ENCODE measurements around the gene AK4.
A peak's percentile ranks its signal among the peaks of the same experiment; 100 is the strongest.

The AK4 gene

DNA sequence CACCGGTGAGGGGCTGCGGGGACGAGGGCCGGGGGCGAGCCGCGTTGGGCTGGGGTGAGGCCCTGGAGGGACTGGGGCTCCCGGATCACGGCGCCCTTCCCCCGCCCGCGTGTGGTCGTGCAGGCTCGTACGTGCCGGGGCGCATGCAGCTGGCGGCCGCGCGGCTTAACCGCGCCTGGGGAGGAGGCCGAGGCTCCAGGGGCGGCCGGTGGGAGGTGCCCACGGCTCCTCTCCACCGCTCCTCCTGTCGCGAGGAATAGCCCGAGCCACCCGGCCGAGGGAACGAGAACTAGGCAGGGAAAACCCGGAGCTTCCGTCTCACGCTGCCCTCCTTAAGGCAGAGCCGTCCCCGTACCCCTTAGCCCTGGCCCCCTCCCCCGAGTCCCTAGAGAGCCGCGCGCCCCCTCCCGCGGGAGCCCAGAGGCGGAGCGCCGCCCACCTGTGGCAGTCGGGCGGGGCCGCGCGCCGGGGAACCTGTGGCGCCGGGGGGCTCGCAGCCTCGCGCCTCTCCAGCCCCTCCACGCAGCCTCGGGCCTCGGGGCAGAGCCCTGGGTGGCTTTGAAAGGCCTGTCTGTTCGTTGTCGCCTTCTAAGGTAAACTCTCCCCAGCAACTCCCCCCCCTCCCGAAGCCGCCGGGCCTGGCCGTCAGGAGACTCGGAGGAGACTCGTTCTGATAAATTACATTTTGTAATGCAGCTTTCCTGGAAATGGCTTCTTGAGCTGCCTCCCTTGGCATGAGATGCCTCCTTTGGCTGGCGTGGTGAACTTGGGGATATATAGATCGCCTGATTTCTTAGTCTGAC is 746 bp downstream of the AK4 start:
- TF ChIP-seq CTCF (IDR thresholded peaks at IDR 0.05; ENCODE audit: unreplicated experiment in 3 of 3) = no peak
- Mint-ChIP-seq H3K9me3 (no peaks in the 10 kb centered on the region), H3K27me3 (ENCODE audit: low read depth) (peaks cover 51% of the 10 kb centered on the region)

GRCh38 chr1:65149351-65150107 is 1.5 kb downstream of the AK4 start:
- H3K9me3 Mint-ChIP-seq = no peaks in the 10 kb centered on the region
- no peaks in the 10 kb centered on the region for H3K36me3 Mint-ChIP-seq (ENCODE audit: low read depth)
- no peak for TF ChIP-seq CTCF (IDR thresholded peaks at IDR 0.05; ENCODE audit: unreplicated experiment in 3 of 3)
- H3K27me3 Mint-ChIP-seq (ENCODE audit: low read depth) = peaks cover 46% of the 10 kb centered on the region
- H3K4me3 Mint-ChIP-seq = peak overlapping the region; percentile 90 to 95 (median 94)
- H3K4me1 Mint-ChIP-seq = peaks cover 11% of the 10 kb centered on the region
- peak overlapping the region; percentile 53 to 87 (median 54) for H3K27ac Mint-ChIP-seq

More for the DNA sequence above, 746 bp downstream of the AK4 start:
- Mint-ChIP-seq H3K4me3 (peak overlapping the region; percentile 90 to 95 (median 94)), H3K27ac (peak overlapping the region; percentile 53 to 87 (median 54)), H3K36me3 (ENCODE audit: low read depth) (no peaks in the 10 kb centered on the region), H3K4me1 (peaks cover 11% of the 10 kb centered on the region)

DNA sequence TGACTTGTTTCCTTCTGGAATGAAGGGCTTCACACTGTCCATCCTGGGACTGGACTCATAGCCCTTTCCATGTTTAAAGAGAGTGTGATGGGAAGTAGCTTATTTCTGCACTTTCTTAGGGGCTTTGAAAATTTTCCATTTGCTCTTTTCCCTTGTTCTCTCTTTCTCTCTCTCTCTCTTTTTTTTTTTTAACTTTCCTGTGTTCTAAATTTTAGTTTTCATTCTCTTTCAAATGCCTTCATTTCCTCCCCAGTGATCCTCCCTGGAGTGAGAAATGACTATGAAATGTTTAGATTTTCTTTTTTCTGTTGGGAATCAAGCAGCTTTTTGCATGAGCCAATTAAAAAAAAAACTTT is 2.1 kb downstream of the AK4 start:
- H3K27ac Mint-ChIP-seq = peak overlapping the region in 2 of 3 experiments; percentile 37 to 87
- no peaks in the 10 kb centered on the region for H3K9me3 Mint-ChIP-seq

GRCh38 chr1:65150583-65151263 is 2.7 kb downstream of the AK4 start:
- no peak for TF ChIP-seq CTCF (IDR thresholded peaks at IDR 0.05; ENCODE audit: unreplicated experiment in 3 of 3)
- H3K9me3 Mint-ChIP-seq = no peaks in the 10 kb centered on the region
- peaks cover 34% of the 10 kb centered on the region for H3K27me3 Mint-ChIP-seq (ENCODE audit: low read depth)
- H3K36me3 Mint-ChIP-seq (ENCODE audit: low read depth) = no peaks in the 10 kb centered on the region
- H3K4me3 Mint-ChIP-seq = peak overlapping the region; percentile 90 to 95 (median 94)
- H3K27ac Mint-ChIP-seq = no peak overlapping the region
- H3K4me1 Mint-ChIP-seq = peaks cover 11% of the 10 kb centered on the region

More for the DNA sequence above, 2.1 kb downstream of the AK4 start:
- H3K36me3 Mint-ChIP-seq (ENCODE audit: low read depth) = no peaks in the 10 kb centered on the region
- peaks cover 41% of the 10 kb centered on the region for H3K27me3 Mint-ChIP-seq (ENCODE audit: low read depth)
- TF ChIP-seq CTCF (IDR thresholded peaks at IDR 0.05; ENCODE audit: unreplicated experiment in 3 of 3) = no peak
- H3K4me3 Mint-ChIP-seq = peak overlapping the region; percentile 90 to 95 (median 94)
- peaks cover 11% of the 10 kb centered on the region for H3K4me1 Mint-ChIP-seq

- no peaks in the 10 kb centered on the region for H3K36me3 Mint-ChIP-seq (ENCODE audit: low read depth)
- no peaks in the 10 kb centered on the region for H3K9me3 Mint-ChIP-seq
- no peak for TF ChIP-seq CTCF (IDR thresholded peaks at IDR 0.05; ENCODE audit: unreplicated experiment in 3 of 3)
- H3K27me3 Mint-ChIP-seq (ENCODE audit: low read depth) = peaks cover 25% of the 10 kb centered on the region
- no peak overlapping the region for H3K27ac Mint-ChIP-seq
- peak overlapping the region in 1 of 3 experiments; percentile 90 for H3K4me3 Mint-ChIP-seq
- peaks cover 11% of the 10 kb centered on the region for H3K4me1 Mint-ChIP-seq
Observed at GRCh38 chr1:65151641-65152040, 3.6 kb downstream of the AK4 start.
